HG03139 (cell line): ENCODE results near the gene TYW1.
"Not testable (repeated sequence)": the region's sequence is repeated elsewhere in the genome, so short reads cannot be mapped to it uniquely, and the experiment has no call there.

Source experiments
- ATAC-seq: cut with Tn5 transposase; IDR thresholded peaks from one replicate; pipeline ENCODE4 v1.9.1; 2021; ENCODE audit not compliant: unreplicated experiment

The TYW1 gene

DNA sequence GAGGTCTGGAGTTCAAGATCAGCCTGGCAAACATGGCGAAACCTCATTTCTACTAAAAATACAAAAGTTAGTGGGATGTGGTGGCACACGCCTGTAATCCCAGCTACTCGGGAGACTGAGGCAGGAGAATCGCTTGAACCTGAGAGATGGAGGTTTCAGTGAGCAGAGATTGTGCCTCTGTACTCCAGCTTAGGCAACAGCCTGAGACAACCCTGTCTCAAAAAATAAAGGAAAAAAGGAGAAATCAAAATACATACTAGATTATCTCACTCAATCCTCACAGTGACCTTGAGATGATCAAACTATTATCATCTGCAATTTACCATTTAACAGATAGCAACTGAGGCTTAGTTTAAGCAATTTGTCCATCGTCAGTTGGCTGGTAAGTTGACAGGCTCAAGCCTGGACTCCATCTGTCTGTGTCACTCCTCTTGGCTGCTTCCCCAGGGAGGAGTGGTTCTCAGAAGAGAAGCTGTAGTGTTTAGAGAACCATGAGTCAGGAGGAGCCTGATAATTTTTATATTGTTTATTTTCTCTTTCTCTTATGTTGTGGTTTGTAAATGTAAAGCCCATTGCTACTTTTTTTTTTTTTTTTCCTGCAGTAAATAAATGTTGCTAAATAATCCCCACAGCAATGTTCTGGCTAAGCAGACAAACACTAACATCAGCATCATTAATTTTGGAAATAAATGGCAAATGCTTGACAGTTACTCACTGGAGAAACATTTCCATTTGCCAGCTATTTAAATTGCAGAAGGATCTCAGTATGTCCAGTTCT lies 46.3 kb downstream of the TYW1 start:
- not testable (repeated sequence) for ATAC-seq

DNA sequence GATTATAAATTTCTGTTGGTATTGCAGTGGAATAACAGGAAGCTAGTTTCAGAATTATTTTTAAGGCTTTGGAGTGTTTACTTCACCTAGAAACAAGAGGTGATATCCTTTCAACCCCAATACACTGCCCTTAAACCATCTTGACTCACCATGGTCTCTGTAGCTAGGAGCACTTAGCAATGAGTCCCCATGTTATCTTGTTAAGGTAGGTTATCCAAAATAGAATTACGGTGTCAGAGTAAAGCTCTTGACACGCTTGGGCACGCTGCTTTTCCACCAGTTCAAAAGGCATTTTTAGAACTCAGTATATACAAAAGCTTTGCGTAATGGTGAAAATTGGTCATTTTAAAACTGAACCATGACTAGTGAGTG lies 46.9 kb downstream of the TYW1 start:
- ATAC-seq = not testable (repeated sequence)

DNA sequence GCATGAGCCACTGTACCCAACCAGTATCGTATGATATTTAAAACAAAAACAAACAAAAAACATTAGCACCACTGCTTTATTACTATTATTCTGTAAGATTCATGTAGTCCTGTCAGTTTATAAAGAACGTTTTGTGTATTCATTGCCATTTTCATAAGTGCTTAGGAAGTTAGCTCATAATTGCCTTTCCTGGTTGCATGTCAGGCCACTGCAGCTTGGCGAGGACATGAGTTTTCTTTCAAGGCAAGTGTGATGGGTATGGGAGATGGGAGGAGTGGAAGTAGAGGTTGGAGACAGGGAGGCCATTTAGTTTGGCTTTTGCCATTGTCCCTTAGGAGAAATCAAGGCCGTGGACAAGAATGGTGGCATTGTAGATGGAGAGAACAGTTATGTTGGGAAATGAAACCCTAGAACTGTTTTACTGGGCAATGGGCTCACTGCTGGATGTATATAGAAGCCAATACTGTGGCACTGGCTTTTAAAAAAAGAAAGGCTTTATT lies 48.9 kb downstream of the TYW1 start:
- ATAC-seq = no peak

DNA sequence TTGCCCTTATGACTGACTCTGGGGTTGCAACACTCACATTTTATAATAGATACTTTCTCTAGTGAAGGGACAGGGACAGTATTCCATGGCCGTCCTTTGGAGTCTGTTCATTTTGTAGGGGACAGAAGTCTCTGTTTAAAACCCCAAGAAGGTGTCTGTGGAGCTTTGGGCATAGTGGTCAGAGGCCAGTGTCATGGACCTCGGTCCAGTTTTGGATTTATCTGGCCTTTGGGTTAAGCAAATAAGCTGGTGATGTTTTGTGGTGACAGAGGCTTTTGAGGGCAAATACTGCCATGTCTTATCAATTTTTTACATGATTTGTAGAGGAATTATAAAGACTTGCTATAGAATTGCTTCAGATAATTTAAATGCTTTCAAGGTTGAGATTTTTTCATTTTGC lies 50.2 kb downstream of the TYW1 start:
- not testable (repeated sequence) for ATAC-seq

DNA sequence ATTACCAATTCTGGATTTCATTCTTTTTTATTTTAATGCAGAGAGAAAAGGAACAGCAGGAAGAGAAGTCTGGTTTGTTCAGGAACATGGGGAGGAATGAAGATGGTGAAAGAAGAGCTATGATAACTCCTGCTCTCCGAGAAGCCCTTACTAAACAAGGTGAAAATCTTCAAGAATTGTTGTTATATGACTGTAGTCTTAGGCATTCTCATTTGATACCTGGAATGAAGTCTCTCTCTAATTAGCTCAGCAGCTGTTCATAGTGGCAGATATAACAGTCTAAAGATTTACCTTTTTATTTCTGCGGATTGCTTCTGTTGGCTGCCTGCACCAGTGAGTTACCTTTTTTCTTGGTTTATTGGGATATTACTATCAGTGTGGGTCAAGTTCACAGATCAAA lies 53.3 kb downstream of the TYW1 start:
- ATAC-seq = not testable (repeated sequence)

DNA sequence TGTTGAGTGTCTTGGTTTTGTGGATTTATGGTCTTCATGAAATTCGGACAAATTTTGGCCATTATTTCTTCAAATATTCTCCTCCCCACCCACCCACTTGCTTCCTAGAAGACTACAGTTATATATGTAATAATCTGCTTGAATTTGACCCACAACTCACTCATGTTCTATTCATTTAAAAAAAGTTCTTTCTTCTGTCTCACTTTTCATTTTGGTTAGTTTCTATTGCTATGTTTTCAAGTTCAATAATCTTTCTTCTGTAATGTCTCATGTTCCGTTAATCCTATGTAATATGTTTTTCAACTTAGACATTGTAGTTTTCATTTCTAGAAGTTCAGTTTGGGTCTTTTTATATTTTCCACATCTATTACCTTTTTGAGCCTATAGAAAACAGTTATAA lies 55.5 kb downstream of the TYW1 start:
- not testable (repeated sequence) for ATAC-seq

DNA sequence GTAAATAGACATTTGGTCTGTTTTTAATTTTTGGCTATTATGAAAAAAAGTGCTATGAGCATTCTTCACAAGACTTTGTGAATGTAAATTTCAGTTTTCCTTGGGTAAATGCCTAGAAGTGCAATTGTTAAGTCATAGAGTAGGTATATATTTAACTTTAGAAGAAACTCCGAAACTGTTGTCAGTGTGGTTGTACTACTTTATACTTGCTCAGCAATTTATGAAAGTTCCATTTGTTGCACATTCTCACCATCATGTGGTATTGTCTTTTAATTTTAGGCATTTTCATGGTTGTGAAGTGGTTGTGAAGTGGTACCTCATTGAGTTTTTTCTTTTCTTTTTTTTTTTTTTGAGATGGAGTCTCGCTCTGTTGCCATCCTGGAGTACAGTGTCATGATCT lies 60.0 kb downstream of the TYW1 start:
- ATAC-seq = no peak

DNA sequence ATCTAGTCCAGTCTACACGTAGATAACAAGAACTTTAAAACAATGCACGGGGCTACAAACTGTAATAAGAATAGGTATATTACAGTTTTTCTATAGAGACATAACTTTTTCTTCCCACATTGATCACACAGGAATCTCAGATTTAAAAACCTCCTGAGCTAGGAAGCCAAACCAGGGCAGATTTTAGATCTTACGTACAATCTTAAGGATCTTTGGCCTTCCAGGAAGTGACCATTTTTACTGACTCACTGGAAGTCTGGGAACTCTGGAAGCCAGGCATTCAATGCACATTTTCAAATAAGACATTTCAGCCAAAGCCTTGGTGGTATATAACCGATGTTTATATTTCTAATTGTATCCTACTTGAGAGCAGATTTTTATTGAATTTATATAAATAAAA lies 64.7 kb downstream of the TYW1 start:
- not testable (repeated sequence) for ATAC-seq

DNA sequence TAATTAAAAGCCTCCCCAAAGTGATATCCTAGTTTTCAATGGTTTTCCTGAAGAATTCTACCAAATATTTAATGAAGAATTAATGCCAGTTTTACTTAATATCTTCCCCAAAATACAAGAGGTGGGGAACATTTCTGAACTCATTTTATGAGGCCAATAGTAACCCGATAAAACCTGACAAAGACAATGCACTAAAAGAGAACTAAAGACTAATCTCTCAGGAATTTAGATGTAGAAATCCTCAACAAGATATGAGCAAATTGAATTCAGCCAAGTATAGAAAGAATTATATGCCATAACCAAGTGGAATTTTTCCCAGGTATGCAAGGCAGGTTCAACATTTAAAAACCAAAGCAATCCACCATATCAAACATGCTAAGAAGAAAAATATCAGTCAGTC lies 66.2 kb downstream of the TYW1 start:
- not testable (repeated sequence) for ATAC-seq

DNA sequence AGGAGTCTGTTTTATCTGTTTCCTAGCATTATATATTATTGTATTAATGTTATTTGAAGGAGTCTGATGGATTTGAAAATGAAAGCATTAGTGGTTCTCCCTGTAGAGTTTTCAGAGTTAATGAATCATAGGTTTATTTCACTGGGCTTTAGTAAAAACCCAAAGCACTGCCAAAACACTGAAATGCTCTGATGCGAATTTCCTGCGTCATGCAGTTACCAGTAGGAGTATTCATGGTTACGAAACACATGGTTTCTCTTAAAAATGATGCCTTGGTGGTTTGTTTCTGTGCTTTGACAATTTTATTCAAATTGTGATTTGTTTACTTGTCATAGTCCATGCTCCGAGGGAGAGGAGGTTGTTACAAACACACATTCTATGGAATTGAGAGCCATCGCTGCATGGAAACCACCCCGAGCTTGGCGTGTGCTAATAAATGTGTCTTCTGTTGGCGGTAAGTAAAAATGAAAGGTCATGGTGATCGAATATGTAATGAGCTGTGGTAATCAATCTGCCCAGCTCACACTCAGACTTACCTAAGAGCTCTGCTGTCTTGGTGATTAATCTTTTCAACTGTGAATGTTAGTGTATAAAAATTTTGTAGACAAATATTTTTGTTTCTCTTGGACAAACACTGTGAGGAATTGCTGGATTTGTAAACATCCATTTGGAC lies 70.5 kb downstream of the TYW1 start:
- not testable (repeated sequence) for ATAC-seq

DNA sequence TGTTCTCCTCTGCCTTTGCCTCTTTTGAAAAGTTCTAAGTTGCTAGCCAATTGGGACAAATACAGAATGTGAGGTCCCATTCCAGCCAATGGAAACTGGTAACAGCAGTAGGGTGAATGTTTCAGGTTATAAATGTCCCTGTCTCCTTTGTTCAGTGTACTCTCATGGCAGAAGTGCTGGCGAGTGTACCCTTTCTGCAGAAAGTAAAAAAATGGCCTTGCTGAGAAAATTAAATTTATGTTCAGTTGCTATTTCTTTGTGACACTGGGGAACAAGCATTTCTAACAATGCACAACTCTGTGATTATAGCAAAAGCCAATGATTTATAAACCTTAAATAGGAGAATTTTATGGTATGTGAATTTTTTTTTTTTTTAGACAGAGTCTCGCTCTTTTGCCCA lies 79.5 kb downstream of the TYW1 start:
- ATAC-seq = not testable (repeated sequence)

DNA sequence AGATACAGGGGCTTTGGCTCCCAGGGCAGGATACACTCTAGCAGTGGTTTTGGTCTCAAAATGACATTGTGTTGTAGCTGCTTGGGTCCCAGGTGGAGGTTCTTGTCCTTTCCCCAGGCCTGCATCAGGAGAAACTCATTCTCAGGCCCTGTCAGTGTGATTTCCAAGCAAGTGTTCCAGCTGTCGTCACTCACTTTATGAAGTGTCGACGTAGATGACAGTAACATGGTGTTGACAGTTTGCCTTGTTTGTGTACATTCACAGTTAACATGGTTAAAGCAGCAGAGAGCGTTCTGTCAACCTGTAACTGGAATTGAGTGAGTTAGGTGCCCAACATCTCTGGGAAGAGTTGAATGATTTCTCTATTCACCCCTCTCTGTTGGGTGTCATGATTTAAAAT lies 86.2 kb downstream of the TYW1 start:
- not testable (repeated sequence) for ATAC-seq

DNA sequence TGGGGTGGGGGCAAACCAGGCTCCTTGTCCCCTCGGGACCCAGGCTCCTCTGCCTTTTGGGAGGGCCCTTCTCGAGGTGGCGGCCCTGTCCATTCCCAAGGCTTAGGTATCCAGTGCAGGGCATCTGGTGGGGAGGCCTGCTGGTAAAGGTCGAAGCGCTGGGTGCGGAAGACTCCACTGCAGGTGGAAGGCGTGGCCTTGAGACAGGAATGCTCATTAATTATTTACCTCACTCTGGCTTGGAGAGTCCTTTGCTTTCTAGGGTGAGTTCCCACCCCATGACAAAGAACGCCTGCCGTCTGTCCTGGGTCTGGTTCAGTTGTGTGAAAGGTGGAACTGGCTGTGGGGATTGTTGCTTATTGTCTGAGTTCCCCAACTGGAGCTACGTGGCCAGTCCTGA lies 92.6 kb downstream of the TYW1 start:
- not testable (repeated sequence) for ATAC-seq

DNA sequence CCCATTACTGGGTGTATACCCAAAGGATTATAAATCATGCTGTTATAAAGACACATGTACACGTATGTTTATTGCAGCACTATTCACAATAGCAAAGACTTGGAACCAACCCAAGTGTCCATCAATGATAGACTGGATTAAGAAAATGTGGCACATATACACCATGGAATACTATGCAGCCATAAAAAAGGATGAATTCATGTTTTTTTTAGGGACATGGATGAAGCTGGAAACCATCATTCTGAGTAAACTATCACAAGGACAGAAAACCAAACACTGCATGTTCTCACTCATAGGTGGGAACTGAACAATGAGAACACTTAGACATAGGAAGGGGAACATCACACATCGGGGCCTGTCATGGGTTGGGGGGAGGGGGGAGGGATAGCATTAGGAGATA lies 94.4 kb downstream of the TYW1 start:
- not testable (repeated sequence) for ATAC-seq

DNA sequence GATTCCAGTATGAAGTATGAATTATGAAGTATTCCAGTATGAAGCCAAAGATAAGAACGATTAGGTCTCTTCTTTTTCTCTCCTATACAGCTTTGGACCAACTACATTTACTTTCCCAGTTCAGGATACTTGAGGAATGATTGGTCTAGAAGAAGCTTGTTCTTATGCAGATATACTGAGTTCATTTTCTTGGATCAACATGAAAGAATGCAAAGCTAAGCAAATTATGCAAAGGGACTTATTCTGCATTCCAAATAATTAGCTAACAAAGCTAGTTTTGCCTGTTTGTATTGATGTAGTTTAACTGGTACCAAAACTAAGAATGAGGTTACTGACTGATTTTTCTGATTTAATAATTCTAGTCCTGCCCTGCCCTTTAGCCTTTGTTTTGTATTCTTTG lies 101.4 kb downstream of the TYW1 start:
- ATAC-seq = not testable (repeated sequence)

DNA sequence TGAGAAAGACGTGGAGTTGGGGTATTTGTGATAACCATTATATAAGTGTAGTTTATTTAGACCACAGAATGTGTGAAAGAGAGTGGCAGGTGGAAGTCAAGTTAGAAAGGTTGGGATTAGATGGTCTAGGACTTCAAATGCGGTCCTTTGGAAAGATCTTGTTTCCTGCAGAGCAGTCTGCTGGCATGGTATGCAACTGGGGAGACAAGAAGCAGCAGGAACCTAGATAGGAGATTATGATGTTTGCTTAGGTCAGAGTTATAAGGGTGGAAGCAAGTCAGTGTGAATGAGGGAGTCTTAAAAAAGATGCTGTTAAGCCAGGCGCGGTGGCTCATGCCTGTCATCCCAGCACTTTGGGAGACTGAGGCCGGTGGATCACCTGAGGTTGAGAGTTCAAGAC lies 102.8 kb downstream of the TYW1 start:
- ATAC-seq = not testable (repeated sequence)

DNA sequence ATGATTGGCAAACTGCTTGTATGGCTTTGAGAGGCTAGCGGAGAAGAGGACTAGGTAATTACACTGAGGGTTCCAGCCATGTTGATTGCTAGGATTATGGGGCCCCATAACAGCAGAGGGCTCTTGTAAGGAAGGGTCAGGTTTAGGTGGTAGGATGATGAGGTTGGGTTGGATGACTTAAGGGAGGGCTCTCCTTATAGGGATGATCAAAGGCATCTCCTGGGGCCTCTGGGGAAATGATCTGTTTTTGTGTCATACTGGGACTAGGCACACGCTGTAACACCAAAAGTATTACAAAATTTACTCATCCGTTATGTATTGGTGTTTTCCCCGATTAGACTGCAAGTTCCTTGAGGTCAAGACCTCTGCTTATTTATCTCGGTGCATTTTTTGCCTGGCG lies 103.4 kb downstream of the TYW1 start:
- not testable (repeated sequence) for ATAC-seq

DNA sequence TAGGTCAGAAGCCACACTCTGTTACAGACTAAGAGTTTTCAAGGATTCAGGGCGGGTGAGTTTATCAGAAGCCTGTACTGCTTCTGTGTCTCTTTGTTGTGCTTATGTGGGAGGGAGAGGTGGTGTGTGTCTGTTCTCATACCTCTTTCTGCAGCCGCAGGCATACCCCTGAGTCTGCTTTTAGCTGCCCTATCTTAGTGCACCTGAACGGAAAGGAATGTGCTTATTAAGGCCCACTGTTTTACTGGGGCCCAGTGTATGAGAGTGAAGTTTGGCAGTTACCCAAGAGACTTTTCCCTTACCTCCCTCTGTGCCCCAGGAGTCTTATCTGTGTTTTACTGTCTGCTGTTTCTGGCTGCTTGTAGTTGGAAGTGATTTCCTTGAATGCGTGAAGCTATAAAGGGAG lies 104.3 kb downstream of the TYW1 start:
- no peak for ATAC-seq

DNA sequence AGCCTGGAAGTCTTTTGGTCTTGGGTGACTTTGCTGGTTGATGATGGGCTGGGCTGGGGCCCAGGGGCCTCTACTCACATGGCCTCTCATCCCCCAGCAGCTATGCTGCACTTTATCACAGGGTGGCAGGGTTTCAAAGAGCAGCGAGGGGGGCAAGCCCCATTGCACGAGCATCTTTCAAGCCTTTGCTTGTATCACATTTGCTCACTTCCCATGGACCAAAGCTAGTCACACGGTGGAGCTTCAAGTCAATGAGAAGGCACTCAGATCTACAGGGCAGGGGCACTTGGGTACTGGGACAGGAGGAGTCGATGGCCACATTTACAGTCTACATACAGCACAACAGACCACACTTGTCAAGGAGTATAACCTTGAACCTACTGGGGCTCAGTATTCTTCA lies 108.3 kb downstream of the TYW1 start:
- ATAC-seq = not testable (repeated sequence)

DNA sequence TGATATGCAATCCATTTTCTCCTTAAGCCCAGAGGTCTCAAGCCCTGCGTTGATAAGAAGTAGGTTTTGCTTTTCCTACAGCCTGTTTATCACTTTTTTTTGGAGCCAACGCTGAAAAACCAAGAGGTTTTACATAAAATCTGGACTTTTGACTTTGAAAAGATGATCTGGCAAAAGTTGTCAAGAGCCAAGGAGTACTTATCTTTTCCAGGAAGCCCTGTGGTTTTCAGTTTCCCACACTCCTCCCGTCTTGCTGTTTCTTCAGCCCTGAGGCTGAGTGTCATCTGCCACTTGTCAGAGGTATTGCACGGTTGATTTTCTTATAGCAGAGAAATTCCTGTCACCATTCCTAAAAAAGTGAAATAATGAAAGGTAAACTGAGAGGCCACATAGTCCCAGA lies 108.7 kb downstream of the TYW1 start:
- no peak for ATAC-seq

DNA sequence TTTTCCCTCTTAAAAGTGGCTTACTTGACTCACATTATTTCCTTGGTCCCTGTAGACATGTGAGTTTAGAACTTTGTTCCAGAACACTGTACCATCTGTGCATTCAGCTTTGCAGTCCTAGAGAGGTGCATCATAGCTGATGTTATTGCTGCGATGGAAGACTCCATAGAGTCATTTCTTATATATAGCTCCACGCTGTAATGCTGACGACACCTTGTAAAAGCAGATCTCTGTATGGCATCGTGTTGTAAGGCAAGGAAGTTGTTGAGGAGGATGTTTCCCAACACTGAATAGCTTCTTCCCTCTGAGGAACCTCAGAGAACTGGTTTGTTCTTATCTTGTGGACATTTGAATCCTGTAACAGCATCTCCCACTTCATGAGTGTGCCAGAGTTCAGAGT lies 109.6 kb downstream of the TYW1 start:
- not testable (repeated sequence) for ATAC-seq

DNA sequence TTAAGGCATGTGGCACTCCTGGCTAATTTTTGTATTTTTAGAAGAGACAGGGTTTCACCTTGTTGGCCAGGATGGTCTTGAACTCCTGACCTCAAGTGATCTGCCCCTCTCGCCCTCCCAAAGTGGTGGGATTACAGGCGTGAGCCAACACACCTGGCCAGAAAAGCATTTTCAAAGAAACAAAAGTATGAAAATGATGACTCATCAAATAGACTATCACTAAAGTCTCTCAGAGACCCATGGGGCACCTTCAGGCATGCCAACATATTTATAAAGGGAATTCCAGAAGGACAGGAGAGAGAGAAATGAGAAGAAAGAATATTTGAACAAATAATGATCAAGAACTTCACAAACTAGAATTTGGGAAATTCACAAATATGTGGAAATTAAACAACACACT lies 114.7 kb downstream of the TYW1 start:
- ATAC-seq = not testable (repeated sequence)
